Measurements from ENCODE around the gene RRP9. TPM values are rescaled to one million over a fixed set of nuclear protein-coding genes. Genes with fewer than 3 reads are reported as not detected.

Gene RRP9
- total RNA-seq, 1 donor from 2014 or later, result 10.5 TPM

GRCh38 chr3:51886447-51886846 lies 55.3 kb downstream of the RRP9 start:
- H3F3A ChIP-seq (ENCODE audit: low read depth), result no peaks in the 10 kb centered on the region
- no peak overlapping the region for H3K4me3 ChIP-seq
- Mint-ChIP-seq H3K27ac (no peak overlapping the region), H3K9me3 (no peaks in the 10 kb centered on the region), H3K4me3 (no peak overlapping the region), H3K27me3 (ENCODE audit: insufficient read depth, low read depth) (peaks cover 6% of the 10 kb centered on the region), H3K36me3 (no peaks in the 10 kb centered on the region), H3K4me1 (peaks cover 11% of the 10 kb centered on the region)
- no peaks in the 10 kb centered on the region for H3K27me3 ChIP-seq
- H3K4me2 ChIP-seq, result no peak overlapping the region
- H3K9ac ChIP-seq, result no peak overlapping the region
- TF ChIP-seq EZH2phosphoT487 (IDR thresholded peaks at IDR 0.05) (no peak), EZH2 (IDR thresholded peaks at IDR 0.05) (no peak)
- TF ChIP-seq, protein P1, sequence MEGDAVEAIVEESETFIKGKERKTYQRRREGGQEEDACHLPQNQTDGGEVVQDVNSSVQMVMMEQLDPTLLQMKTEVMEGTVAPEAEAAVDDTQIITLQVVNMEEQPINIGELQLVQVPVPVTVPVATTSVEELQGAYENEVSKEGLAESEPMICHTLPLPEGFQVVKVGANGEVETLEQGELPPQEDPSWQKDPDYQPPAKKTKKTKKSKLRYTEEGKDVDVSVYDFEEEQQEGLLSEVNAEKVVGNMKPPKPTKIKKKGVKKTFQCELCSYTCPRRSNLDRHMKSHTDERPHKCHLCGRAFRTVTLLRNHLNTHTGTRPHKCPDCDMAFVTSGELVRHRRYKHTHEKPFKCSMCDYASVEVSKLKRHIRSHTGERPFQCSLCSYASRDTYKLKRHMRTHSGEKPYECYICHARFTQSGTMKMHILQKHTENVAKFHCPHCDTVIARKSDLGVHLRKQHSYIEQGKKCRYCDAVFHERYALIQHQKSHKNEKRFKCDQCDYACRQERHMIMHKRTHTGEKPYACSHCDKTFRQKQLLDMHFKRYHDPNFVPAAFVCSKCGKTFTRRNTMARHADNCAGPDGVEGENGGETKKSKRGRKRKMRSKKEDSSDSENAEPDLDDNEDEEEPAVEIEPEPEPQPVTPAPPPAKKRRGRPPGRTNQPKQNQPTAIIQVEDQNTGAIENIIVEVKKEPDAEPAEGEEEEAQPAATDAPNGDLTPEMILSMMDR (IDR thresholded peaks at IDR 0.05), result no peak
- H3K9me3 ChIP-seq (ENCODE audit: low read depth), result no peaks in the 10 kb centered on the region
- no peaks in the 10 kb centered on the region for H4K20me1 ChIP-seq (ENCODE audit: low read depth)
- no peak overlapping the region for H2AFZ ChIP-seq (replicated peaks)
- no peak for DNase-seq (ENCODE audit: low spot score)
- no peak overlapping the region for H3K27ac ChIP-seq
- H3K4me1 ChIP-seq, result no peaks in the 10 kb centered on the region
- H3K36me3 ChIP-seq, result no peaks in the 10 kb centered on the region
- no peaks in the 10 kb centered on the region for H3K79me2 ChIP-seq (ENCODE audit: low read depth)

Small RNA genes lying within 50 kb of the gene (small RNA-seq; reads per million reads assigned to genes)
- gene AC115284.1, result not detected

Other genes with a start within 250 kb of the RRP9 start
- 1.9 and 4.9 TPM in 2 replicates for gene GRM2, start 234.8 kb downstream of the RRP9 start, total RNA-seq (ENCODE audit: low replicate concordance)
- not detected in 2 replicates for gene IQCF6, start 162.7 kb downstream of the RRP9 start, total RNA-seq (ENCODE audit: low replicate concordance)
- gene IQCF2, start 80.3 kb downstream of the RRP9 start, total RNA-seq (ENCODE audit: low replicate concordance), result not detected in 2 replicates
- not detected in 2 replicates for gene IQCF5, start 66.3 kb downstream of the RRP9 start, total RNA-seq (ENCODE audit: low replicate concordance)
- gene IQCF1, start 38.6 kb downstream of the RRP9 start, total RNA-seq (ENCODE audit: low replicate concordance), result not detected in 2 replicates
- gene PARP3, start 459 bp upstream of the RRP9 start, total RNA-seq (ENCODE audit: low replicate concordance), result 2.0 and 3.9 TPM in 2 replicates
- 0.21 TPM in 1 of 2 replicates, not detected in the other for gene GPR62, start 13.5 kb upstream of the RRP9 start, total RNA-seq (ENCODE audit: low replicate concordance)
- 30.5 and 82.3 TPM in 2 replicates for gene PCBP4, start 25.6 kb upstream of the RRP9 start, total RNA-seq (ENCODE audit: low replicate concordance)
- gene ABHD14B, start 32.1 kb upstream of the RRP9 start, total RNA-seq (ENCODE audit: low replicate concordance), result 6.0 and 8.3 TPM in 2 replicates
- gene ABHD14A, start 33.2 kb upstream of the RRP9 start, total RNA-seq (ENCODE audit: low replicate concordance), result 4.0 and 14.7 TPM in 2 replicates
- gene ACY1, start 41.6 kb upstream of the RRP9 start, total RNA-seq (ENCODE audit: low replicate concordance), result 17.3 and 31.8 TPM in 2 replicates
- 1,431 and 2,019 TPM in 2 replicates for gene RPL29, start 54.0 kb upstream of the RRP9 start, total RNA-seq (ENCODE audit: low replicate concordance)
- 2.4 and 10.7 TPM in 2 replicates for gene DUSP7, start 114.7 kb upstream of the RRP9 start, total RNA-seq (ENCODE audit: low replicate concordance)
- gene POC1A, start 212.5 kb upstream of the RRP9 start, total RNA-seq (ENCODE audit: low replicate concordance), result 10.3 and 18.7 TPM in 2 replicates

Data from neural progenitor cell (in vitro differentiated cells).